ENCODE data around the gene TXNL4A. TPM values are rescaled to one million over a fixed set of nuclear protein-coding genes. Genes with fewer than 3 reads are reported as not detected.

The TXNL4A gene
- total and polyA plus RNA-seq, 8 donors: 54.7 to 106 (median 69.3) TPM

DNA sequence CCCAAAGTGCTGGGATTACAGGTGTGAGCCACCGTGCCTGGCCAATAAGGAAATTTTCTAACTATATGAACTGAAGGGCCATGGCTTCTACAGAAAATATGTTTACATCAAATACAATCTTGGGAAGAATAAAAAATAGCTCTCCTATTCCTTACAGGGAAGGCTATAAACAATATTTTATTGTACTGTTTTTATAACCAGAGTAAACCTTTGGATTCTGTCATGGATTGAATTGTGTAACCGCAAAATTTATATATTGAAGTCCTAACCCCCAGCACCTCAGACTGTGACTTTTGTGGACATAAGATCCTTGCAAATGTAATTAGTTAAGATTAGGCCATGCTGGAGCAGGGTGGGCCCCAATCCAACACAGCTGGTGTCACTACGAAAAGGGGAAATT is 15.6 kb downstream of the TXNL4A start:
- Histone ChIP-seq H3K27ac (no peak overlapping the region), H3K36me3 (peaks cover 0 to 75% of the 10 kb centered on the region in 2 donors), H3K9me3 (no peaks in the 10 kb centered on the region), H3K4me1 (no peaks in the 10 kb centered on the region), H3K4me3 (no peak overlapping the region), H3K27me3 (no peaks in the 10 kb centered on the region)
- DNase-seq: no peak
- ATAC-seq: no peak
- TF ChIP-seq, protein P1, sequence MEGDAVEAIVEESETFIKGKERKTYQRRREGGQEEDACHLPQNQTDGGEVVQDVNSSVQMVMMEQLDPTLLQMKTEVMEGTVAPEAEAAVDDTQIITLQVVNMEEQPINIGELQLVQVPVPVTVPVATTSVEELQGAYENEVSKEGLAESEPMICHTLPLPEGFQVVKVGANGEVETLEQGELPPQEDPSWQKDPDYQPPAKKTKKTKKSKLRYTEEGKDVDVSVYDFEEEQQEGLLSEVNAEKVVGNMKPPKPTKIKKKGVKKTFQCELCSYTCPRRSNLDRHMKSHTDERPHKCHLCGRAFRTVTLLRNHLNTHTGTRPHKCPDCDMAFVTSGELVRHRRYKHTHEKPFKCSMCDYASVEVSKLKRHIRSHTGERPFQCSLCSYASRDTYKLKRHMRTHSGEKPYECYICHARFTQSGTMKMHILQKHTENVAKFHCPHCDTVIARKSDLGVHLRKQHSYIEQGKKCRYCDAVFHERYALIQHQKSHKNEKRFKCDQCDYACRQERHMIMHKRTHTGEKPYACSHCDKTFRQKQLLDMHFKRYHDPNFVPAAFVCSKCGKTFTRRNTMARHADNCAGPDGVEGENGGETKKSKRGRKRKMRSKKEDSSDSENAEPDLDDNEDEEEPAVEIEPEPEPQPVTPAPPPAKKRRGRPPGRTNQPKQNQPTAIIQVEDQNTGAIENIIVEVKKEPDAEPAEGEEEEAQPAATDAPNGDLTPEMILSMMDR (IDR thresholded peaks at IDR 0.05): no peak
- intact Hi-C loops (cut with DNase I): no loop called here

DNA sequence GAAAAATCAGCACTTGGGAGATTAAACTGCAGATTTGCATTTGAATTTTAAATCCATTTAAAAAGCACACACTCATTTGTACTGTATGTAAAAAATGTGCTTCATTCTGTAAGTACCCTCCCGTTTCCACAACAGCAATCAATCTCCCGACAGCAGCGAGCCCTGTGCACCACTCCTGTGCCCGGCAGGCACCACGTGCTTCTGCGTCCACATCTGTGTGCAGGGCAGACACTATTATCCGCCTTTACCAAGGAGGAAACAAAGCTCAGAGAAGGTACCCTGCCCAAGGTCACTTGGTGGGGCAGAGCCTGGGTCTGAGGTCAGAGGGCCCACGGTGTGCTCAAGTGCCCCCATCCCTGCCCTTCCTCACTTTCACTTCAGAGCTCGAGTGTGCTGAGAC is 16.4 kb downstream of the TXNL4A start:
- Histone ChIP-seq H3K9me3 (no peaks in the 10 kb centered on the region), H3K4me1 (no peaks in the 10 kb centered on the region), H3K27me3 (no peaks in the 10 kb centered on the region), H3K4me3 (no peak overlapping the region), H3K27ac (no peak overlapping the region), H3K36me3 (peaks cover 0 to 75% of the 10 kb centered on the region in 2 donors)
- intact Hi-C loops (cut with DNase I): no loop called here
- TF ChIP-seq, protein P1 (IDR thresholded peaks at IDR 0.05): no peak
- no peak for DNase-seq
- ATAC-seq: no peak

DNA sequence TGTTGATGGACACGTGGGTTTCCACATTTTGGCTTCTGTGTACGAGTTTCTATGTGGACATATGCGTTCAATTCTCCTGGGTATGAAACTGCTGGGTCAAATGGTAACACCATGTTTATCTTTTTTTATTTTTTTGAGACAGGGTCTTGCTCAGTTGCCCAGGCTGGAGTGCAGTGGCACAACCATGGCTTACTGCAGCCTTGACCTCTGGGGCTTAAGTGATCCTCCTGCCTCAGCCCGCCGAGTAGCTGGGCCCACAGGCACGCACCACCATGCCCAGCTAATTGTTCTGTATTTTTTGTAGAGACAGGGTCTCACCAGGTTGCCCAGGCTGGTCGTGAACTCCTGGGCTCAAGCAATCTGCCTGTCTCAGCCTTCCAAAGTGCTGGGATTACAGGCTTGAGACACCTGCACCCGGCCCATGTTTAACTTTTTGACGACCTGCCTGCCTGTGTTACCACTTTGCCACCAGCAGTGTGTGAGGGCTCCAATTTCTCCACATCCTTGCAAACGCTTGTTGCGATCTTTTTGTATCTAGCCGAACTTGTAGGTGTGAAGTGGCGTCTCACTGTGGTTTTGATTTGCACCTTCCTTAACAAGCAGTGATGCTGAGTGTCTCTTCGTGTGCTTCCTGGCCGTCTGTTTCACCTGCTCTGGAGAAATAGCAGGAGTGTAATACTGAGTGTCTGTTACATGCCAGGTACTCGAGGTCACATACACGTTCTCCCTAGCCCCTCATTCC is 17.0 kb downstream of the TXNL4A start:
- Histone ChIP-seq H3K27me3 (no peaks in the 10 kb centered on the region), H3K27ac (no peak overlapping the region), H3K4me3 (no peak overlapping the region), H3K36me3 (peaks cover 0 to 69% of the 10 kb centered on the region in 2 donors), H3K4me1 (no peaks in the 10 kb centered on the region), H3K9me3 (no peaks in the 10 kb centered on the region)
- TF ChIP-seq, protein P1 (IDR thresholded peaks at IDR 0.05): no peak
- DNase-seq: no peak
- intact Hi-C loops (cut with DNase I): no loop called here
- ATAC-seq: no peak

DNA sequence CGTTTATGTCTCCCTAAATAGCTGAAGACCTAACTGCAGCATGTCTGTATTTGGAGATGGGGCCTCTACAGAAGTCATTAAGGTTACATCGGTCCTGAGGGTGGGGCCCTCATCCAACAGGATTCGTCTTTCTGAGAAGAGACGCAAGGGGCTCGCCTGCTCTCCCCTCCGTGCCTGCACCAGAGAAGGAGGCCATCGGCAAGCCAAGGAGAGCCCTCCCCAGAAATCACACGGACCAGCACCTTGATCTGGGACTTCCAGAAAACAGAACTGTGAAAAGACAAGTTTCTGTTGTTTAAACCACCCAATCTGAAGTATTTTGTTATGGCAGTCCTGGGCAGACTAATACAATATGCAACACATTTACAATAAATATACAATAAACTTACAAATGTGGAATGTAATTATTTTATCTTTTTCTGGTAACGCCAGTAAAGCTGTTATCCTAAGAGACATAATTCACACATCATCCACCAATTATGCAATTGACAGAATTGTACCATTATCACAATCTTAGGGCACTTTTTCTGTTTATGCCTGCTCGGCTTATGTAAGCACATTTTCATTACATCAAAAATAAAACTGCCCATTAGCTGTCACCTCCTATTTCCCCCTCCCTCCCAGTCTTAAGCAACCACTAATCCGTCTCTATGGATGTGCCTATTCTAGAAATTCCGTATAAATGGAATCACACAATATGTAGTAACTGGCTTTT is 17.8 kb downstream of the TXNL4A start:
- ATAC-seq: no peak
- H3K36me3 ChIP-seq: peaks cover 0 to 61% of the 10 kb centered on the region in 2 donors

More for the DNA sequence above, 17.8 kb downstream of the TXNL4A start:
- Histone ChIP-seq H3K27ac (no peak overlapping the region), H3K9me3 (no peaks in the 10 kb centered on the region), H3K27me3 (no peaks in the 10 kb centered on the region), H3K4me1 (peaks cover 0 to 5% of the 10 kb centered on the region in 2 donors), H3K4me3 (no peak overlapping the region)
- TF ChIP-seq, protein P1 (IDR thresholded peaks at IDR 0.05): no peak
- no peak for DNase-seq
- intact Hi-C loops (cut with DNase I): no loop called here

All from left lung (tissue), 10 donors.